DOHH2 (cell line): ENCODE data around the gene YIF1B.

Experiments
- CTCF ChIP-seq: fragments of 200-600 bp; sonication (generic); IDR thresholded peaks from one replicate; pipeline ENCODE4 v1.5.1; 2014; ENCODE audit warnings: antibody characterized with exemption, mild to moderate bottlenecking, low read depth, low read length; ENCODE audit not compliant: poor library complexity, severe bottlenecking
- EZH2phosphoT487 ChIP-seq: fragments of 200-600 bp; sonication (generic); IDR thresholded peaks from 2 replicates; pipeline ENCODE4 v1.6.1; 2017; ENCODE audit warnings: borderline replicate concordance, mild to moderate bottlenecking, antibody characterized with exemption, low read length, moderate library complexity, mixed read lengths

GRCh38 chr19:38265213-38265861 is 50.4 kb downstream of the YIF1B start:
- TF ChIP-seq CTCF (no peak), EZH2phosphoT487 (no peak)
